ENCODE results near the gene ERP27. TPM values are rescaled to one million over a fixed set of nuclear protein-coding genes. Genes with fewer than 3 reads are reported as not detected.

Gene ERP27
- total RNA-seq, 1 experiment from 2014 or later: 0.74 TPM

DNA sequence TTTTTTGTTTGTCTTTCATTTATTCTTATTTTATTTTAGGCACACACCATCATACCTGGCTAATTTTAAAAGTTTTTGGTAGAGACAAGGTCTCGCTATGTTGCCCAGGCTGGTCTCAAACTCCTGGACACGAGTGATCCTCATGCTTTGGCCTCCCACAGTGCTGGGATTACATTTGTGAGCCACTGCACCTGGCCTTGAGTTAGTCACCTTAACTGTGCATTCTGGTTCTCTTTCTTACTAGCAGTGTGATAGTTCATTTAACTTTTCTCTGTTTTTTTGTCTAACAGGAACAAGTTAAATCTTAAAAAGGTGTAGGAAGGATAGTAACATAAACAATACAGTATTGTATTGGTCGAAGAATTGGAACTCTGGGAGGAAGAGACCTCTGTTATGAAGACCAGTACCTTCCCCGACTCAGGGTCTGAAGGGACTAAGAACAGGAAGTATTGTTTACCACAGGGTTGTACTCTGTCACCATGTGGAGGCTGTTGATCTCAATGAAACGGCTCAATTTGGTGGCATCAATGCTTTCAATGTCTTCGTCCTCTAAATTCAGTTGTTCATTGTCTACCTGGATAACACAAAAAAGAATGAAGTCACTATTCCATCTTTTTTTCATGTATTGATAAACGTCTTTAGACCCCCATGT lies 17.7 kb downstream of the ERP27 start:
- in situ Hi-C loops (cut with HindIII; ENCODE audit: low pct_unique_long_range_greater_than_20kb, low sequenced_read_pairs): no loop called here

GRCh38 chr12:14919455-14919854 lies 18.9 kb downstream of the ERP27 start:
- in situ Hi-C loops (cut with HindIII; ENCODE audit: low pct_unique_long_range_greater_than_20kb, low sequenced_read_pairs): no loop called here
- no peak for DNase-seq (ENCODE audit: low read depth, low spot score)

More for the DNA sequence above, 17.7 kb downstream of the ERP27 start:
- DNase-seq (ENCODE audit: low read depth, low spot score): peak; percentile 45

DNA sequence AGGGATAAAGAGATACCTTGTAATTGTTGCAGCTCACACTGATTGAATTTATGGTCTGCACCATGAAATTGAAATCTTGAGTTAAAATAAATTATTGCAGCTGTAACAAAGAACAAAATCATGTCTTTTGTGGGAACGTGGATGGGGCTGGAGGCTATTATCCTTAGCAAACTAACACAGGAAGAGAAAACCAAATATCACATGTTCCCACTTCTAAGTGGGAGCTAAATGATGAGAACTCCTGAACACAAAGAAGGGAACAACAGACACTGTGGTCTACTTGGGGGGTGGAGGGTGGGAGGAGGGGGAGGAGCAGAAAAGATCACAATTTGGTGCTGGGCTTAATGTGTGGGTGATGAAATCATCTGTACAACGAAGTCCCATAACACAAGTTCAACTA lies 22.6 kb downstream of the ERP27 start:
- DNase-seq (ENCODE audit: low read depth, low spot score): peak; percentile 80
- in situ Hi-C loops (cut with HindIII; ENCODE audit: low pct_unique_long_range_greater_than_20kb, low sequenced_read_pairs): no loop called here

DNA sequence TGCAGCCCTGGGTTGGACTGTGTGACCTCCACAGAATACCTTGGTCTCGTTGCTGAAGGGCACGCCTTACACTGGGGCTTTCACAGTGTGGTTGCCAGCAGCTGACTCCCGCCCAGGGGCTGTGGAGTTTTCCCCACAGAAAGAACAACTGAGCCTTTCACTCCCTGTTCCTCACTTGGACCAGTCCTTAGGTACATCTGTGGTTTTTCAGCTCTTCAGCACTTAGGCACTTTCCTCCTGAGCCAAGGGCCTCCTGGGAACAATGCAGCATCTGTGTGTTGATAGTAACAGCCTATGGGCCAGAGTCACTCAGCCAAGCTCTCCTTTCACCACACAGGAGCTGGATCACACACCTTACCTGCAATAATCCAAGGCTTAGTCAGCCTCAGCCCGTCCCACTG lies 25.0 kb downstream of the ERP27 start:
- peak; percentile 100 for DNase-seq (ENCODE audit: low read depth, low spot score)
- in situ Hi-C loops (cut with HindIII; ENCODE audit: low pct_unique_long_range_greater_than_20kb, low sequenced_read_pairs): no loop called here

DNA sequence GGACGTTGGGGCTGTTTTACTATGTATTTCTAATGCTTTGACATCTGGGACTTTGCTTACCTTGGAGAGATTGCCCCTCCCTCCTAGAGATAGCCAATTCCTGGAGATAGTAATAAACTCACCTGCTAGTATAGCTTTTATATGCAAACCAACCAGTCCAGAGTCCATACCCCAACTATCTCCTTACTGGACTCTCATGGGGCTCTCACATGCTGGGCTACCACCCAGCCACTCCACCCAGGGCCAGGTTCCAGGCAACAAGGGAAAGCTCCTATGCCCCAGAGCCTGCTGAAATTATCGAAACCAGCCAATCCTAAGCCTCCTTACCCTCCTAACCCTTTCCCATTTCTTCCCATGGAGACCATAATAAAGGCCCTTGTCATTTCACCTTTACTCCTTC lies 27.2 kb downstream of the ERP27 start:
- in situ Hi-C loops (cut with HindIII; ENCODE audit: low pct_unique_long_range_greater_than_20kb, low sequenced_read_pairs): no loop called here
- no peak for DNase-seq (ENCODE audit: low read depth, low spot score)

DNA sequence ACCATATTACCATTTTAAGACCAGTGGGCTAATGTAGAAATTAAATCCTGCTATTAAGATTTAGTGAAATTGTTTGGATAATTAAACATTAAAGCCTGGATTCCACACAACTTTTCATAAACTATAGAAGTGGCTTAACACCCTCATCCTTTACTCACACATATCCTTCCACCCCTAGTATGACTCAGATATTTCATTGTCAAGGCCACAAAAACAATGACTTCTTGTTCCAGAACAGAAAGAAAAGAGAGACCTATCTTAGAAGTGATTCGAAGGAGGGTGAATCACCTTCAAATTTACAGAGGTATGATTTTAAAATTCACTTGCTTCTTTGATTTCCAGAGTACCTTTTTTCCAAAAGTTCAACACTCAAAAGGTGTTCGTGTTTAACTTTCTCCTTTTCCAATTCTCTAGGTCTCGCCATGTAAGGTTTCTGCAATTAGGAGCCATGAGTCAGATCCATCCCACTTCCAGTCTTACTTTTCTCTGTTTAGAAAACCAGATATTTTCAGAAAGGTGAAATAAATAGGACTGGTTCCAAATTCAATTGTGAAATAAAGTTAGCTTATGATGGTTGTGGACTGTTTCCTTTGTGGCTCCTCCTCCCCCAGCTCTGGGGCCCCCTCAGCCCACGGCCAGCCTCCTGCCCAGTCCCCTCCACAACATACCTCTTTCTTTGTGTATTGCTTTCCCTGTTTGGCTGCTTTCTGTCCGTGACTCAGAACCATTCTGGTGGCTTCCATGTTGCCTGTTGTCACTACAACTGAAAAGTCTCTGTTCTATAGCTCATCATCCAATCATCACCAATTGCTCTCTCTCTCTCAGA lies 28.0 kb downstream of the ERP27 start:
- in situ Hi-C loops (cut with HindIII; ENCODE audit: low pct_unique_long_range_greater_than_20kb, low sequenced_read_pairs): no loop called here
- peak; percentile 82 for DNase-seq (ENCODE audit: low read depth, low spot score)

DNA sequence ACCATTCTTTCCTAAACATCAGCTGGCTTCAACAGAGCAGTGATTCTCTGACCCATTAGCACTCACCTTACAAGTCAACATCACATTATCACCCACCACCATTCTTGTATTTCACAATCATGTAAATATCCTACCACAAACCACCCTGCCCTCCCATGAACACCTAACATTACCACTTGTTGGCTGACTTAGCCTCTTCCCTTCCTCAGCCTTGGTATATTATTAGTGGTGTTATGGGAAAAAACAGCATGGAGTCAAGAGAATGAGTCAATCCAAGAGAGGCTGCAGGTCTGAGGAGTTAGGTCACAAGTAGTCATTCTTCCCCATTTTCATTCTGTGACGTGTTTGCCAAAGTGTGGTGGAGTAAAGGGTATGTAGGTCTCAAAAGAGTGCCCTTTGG lies 30.4 kb downstream of the ERP27 start:
- in situ Hi-C loops (cut with HindIII; ENCODE audit: low pct_unique_long_range_greater_than_20kb, low sequenced_read_pairs): no loop called here
- DNase-seq (ENCODE audit: low read depth, low spot score): no peak

GRCh38 chr12:14906114-14906513 lies 32.2 kb downstream of the ERP27 start:
- no peak for DNase-seq (ENCODE audit: low read depth, low spot score)
- in situ Hi-C loops (cut with HindIII; ENCODE audit: low pct_unique_long_range_greater_than_20kb, low sequenced_read_pairs): no loop called here

DNA sequence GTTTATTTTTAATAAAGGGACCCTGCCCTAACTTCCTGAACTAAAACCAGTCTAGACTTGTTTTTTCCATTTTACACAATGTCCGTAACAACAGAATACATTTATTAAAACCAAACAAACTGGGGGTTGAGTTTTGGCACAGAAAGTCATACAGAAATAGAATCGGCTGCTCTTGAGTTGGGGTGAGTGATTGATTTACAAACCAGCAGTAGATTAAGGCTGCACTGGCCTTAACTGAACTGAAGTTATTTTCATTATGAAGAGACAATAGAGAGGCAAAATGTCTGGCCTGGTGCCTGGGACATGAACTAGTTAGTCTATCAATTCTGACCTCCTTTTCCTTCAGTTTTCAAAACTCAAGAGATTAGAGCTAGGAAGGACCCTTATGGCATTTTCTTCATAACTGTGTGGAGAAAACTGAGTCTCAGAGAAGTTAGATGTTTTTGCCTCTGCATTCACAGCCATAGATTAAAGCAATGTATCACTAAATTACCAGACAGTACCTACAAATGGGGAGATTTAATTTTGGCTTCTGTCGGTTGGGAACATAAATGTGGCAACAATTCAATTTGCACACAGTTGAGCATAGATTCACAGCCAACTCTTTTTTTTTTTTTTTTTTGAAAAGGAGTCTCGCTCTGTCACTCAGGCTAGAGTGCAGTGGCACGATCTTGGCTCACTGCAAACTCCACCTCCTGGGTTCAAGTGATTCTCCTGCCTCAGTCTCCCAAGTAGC lies 32.9 kb downstream of the ERP27 start:
- no peak for DNase-seq (ENCODE audit: low read depth, low spot score)
- in situ Hi-C loops (cut with HindIII; ENCODE audit: low pct_unique_long_range_greater_than_20kb, low sequenced_read_pairs): no loop called here

DNA sequence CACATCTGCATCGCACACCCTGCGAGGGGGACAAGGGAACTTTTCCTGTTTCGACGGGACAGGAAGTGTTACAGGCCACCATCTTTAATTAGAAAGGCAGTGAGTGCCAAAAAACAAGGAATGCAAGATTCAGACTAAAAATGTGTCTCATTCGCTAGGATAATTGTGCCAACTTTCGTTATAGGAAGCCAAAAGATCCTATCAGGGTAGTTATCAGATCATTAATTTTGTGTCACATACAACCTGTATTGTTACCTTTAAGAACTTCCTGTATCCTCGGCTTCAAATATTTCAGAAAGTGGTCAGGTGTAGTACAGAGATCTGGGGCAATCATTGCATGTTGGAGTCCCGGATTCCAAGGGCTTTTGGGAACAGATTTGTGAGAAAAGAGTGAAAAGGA lies 33.5 kb downstream of the ERP27 start:
- in situ Hi-C loops (cut with HindIII; ENCODE audit: low pct_unique_long_range_greater_than_20kb, low sequenced_read_pairs): no loop called here
- DNase-seq (ENCODE audit: low read depth, low spot score): no peak

- in situ Hi-C loops (cut with HindIII; ENCODE audit: low pct_unique_long_range_greater_than_20kb, low sequenced_read_pairs): no loop called here
- DNase-seq (ENCODE audit: low read depth, low spot score): no peak
These were observed 34.8 kb downstream of the ERP27 start for GRCh38 chr12:14903386-14904098.

- DNase-seq (ENCODE audit: low read depth, low spot score): no peak
These were observed 35.9 kb downstream of the ERP27 start for GRCh38 chr12:14902465-14902864.

GRCh38 chr12:14901228-14901562 lies 37.1 kb downstream of the ERP27 start:
- peak; percentile 65 for DNase-seq (ENCODE audit: low read depth, low spot score)
- in situ Hi-C loops (cut with HindIII; ENCODE audit: low pct_unique_long_range_greater_than_20kb, low sequenced_read_pairs): no loop called here

More at GRCh38 chr12:14902465-14902864, 35.9 kb downstream of the ERP27 start:
- in situ Hi-C loops (cut with HindIII; ENCODE audit: low pct_unique_long_range_greater_than_20kb, low sequenced_read_pairs): no loop called here

DNA sequence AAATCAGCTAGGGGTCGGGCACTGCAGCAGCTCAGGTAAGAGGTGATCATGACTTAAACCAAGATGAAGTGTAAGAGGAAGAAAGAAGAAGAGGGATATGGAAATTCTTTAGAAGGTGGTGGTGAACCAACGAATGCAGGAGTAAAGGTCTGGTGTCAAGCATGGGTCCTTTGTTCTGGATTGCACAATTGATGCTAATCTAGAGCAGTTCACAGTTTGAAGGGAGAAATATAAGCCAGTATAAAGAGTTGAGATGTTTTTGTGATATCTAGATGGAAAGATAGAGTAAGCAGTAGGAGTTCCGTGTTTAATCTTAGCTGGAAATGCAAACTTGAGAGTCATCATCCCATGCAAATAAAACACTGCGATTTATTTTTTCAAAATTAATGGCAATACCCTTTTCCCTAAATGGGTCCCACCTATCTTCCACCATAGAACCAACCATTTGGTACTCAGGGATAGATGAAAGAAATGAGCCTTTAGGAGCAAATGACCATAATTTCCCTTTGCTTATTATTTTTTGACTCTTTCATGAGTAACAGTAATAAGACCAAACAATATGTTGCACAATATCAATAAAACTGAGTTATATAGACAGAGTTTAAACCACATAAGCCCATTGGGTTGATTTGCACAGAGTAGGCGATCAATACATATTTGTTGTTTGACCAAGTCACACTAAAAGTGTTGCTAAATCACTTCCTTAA lies 37.7 kb downstream of the ERP27 start:
- in situ Hi-C loops (cut with HindIII; ENCODE audit: low pct_unique_long_range_greater_than_20kb, low sequenced_read_pairs): no loop called here

DNA sequence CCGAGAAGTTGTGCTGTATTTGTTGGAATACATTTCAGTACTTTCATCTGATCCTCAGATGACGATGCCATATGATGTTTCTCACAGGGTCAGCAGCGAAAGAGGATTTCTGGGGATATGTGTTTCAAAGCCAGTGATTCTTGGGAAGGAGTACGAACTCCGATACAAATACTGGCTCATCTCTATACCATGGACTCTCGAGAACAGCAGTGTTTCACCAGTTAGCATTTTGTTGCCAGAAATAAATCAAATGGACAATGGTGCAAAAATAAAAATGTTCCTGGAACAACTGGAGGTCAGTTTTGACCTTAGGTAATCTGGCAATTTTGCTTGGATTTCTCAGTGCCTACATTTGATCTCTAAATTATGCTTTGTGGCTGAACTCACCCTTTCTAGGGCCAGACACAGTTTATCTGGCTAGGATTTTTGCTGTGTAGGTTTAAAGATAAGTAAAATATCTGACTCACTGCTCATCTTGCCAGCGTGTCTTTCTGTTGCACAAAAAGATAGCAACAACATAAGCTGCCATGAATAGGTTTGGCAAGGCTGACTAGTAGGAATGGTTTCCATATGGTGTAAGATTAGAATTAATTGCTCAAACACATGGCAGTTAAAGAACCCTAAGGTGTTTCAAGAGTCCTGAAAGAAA lies 41.7 kb downstream of the ERP27 start:
- in situ Hi-C loops (cut with HindIII; ENCODE audit: low pct_unique_long_range_greater_than_20kb, low sequenced_read_pairs): no loop called here
- peak; percentile 72 for DNase-seq (ENCODE audit: low read depth, low spot score)

More for the DNA sequence above, 37.7 kb downstream of the ERP27 start:
- no peak for DNase-seq (ENCODE audit: low read depth, low spot score)

DNA sequence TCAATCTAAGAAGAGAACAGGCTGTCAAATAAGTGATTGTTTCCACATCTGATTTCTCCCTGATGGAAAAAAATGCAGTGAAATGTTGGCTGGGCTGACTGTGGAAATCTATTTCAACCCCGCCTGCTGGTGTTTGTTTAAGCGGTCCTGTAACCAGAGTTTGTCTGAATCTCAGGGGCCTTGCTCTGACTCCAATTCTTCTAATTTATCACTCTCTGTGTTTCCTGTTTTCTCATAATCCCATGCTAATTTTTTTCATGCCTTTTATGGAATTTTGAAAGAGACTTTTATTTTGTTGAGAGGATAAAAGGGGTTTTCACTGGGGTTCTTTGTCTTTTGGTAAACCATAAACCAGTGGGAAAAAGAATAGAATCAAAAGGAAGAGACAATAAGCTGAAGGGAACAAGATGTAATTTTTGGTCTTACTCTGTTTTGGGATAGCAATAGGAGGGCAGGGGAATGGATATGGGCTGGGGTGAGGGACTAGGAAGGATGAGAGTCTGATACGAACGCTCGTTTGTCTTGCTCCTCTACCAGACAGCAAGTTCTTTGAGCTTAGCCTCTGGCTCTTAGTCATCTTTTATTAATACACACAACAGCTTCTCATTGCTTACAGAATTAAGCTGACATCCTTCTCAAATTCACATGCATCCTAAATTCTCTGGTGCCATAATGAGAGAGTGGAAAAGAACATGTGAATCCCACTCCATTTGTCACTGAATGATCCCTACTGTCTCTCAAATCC lies 44.7 kb downstream of the ERP27 start:
- in situ Hi-C loops (cut with HindIII; ENCODE audit: low pct_unique_long_range_greater_than_20kb, low sequenced_read_pairs): no loop called here
- DNase-seq (ENCODE audit: low read depth, low spot score): peak; percentile 81

All from SK-MEL-5 (cell line).